ENCODE data around the gene PSME4. TPM values are rescaled to one million over a fixed set of nuclear protein-coding genes. Genes with fewer than 3 reads are reported as not detected.

Gene PSME4
- total RNA-seq, 1 experiment from 2014 or later = 65.2 TPM

GRCh38 chr2:53884883-53885282 is 85.9 kb downstream of the PSME4 start:
- Mint-ChIP-seq H3K36me3 (ENCODE audit: insufficient read depth, unreplicated experiment) (peaks cover 73% of the 10 kb centered on the region), H3K4me1 (ENCODE audit: insufficient read depth, unreplicated experiment) (peaks cover 6% of the 10 kb centered on the region), H3K9me3 (ENCODE audit: unreplicated experiment) (no peaks in the 10 kb centered on the region), H3K27ac (ENCODE audit: low read depth, unreplicated experiment) (no peak overlapping the region), H3K27me3 (ENCODE audit: insufficient read depth, unreplicated experiment) (no peaks in the 10 kb centered on the region), H3K4me3 (ENCODE audit: unreplicated experiment) (no peak overlapping the region)
- TF ChIP-seq CTCF (IDR thresholded peaks at IDR 0.05; ENCODE audit: unreplicated experiment) = no peak
- CTCF ChIA-PET = interaction anchor here (0.6 kb wide), 1 partner anchor 363 kb away, joined by 3 read pairs; no protein-coding TSS in a partner anchor
- BruUV-seq (replicated peaks) = no TSS peak
- intact Hi-C loops (cut with micrococcal nuclease) = no loop called here
- POLR2A ChIA-PET = no interaction called here
- no peak for DNase-seq (ENCODE audit: unreplicated experiment)

GRCh38 chr2:53881986-53882385 is 88.8 kb downstream of the PSME4 start:
- POLR2A ChIA-PET = interaction anchor here (0.6 to 1.0 kb wide), 2 partner anchors 43 to 234 kb away, joined by 3 to 4 read pairs; no protein-coding TSS in a partner anchor
- peaks cover 6% of the 10 kb centered on the region for H3K4me1 Mint-ChIP-seq (ENCODE audit: insufficient read depth, unreplicated experiment)
- no peak for DNase-seq (ENCODE audit: unreplicated experiment)
- no peak overlapping the region for H3K27ac Mint-ChIP-seq (ENCODE audit: low read depth, unreplicated experiment)
- H3K4me3 Mint-ChIP-seq (ENCODE audit: unreplicated experiment) = no peak overlapping the region
- TF ChIP-seq CTCF (IDR thresholded peaks at IDR 0.05; ENCODE audit: unreplicated experiment) = no peak
- H3K27me3 Mint-ChIP-seq (ENCODE audit: insufficient read depth, unreplicated experiment) = no peaks in the 10 kb centered on the region
- CTCF ChIA-PET = interaction anchor here (0.6 kb wide), 1 partner anchor 35 kb away, joined by 3 read pairs; no protein-coding TSS in a partner anchor
- no TSS peak for BruUV-seq (replicated peaks)
- H3K9me3 Mint-ChIP-seq (ENCODE audit: unreplicated experiment) = no peaks in the 10 kb centered on the region
- H3K36me3 Mint-ChIP-seq (ENCODE audit: insufficient read depth, unreplicated experiment) = peaks cover 62% of the 10 kb centered on the region
- intact Hi-C loops (cut with micrococcal nuclease) = no loop called here

- no peaks in the 10 kb centered on the region for H3K9me3 Mint-ChIP-seq (ENCODE audit: unreplicated experiment)
- no peaks in the 10 kb centered on the region for H3K27me3 Mint-ChIP-seq (ENCODE audit: insufficient read depth, unreplicated experiment)
- BruUV-seq (replicated peaks) = no TSS peak
- CTCF ChIA-PET = interaction anchor here (0.6 kb wide), 1 partner anchor 34 kb away, joined by 3 read pairs; no protein-coding TSS in a partner anchor
- no peak for DNase-seq (ENCODE audit: unreplicated experiment)
- intact Hi-C loops (cut with micrococcal nuclease) = no loop called here
- peaks cover 6% of the 10 kb centered on the region for H3K4me1 Mint-ChIP-seq (ENCODE audit: insufficient read depth, unreplicated experiment)
- H3K27ac Mint-ChIP-seq (ENCODE audit: low read depth, unreplicated experiment) = no peak overlapping the region
- POLR2A ChIA-PET = interaction anchor here (0.6 to 1.0 kb wide), 2 partner anchors 44 to 234 kb away, joined by 3 to 4 read pairs; no protein-coding TSS in a partner anchor
- no peak overlapping the region for H3K4me3 Mint-ChIP-seq (ENCODE audit: unreplicated experiment)
- no peak for TF ChIP-seq CTCF (IDR thresholded peaks at IDR 0.05; ENCODE audit: unreplicated experiment)
- peaks cover 62% of the 10 kb centered on the region for H3K36me3 Mint-ChIP-seq (ENCODE audit: insufficient read depth, unreplicated experiment)
Observed at GRCh38 chr2:53881360-53881759, 89.4 kb downstream of the PSME4 start.

GRCh38 chr2:53880756-53881155 is 90.0 kb downstream of the PSME4 start:
- H3K36me3 Mint-ChIP-seq (ENCODE audit: insufficient read depth, unreplicated experiment) = peaks cover 62% of the 10 kb centered on the region
- peak; percentile 55 for DNase-seq (ENCODE audit: unreplicated experiment)
- H3K4me3 Mint-ChIP-seq (ENCODE audit: unreplicated experiment) = no peak overlapping the region
- TF ChIP-seq CTCF (IDR thresholded peaks at IDR 0.05; ENCODE audit: unreplicated experiment) = no peak
- H3K27ac Mint-ChIP-seq (ENCODE audit: low read depth, unreplicated experiment) = peak overlapping the region; percentile 27
- no peaks in the 10 kb centered on the region for H3K27me3 Mint-ChIP-seq (ENCODE audit: insufficient read depth, unreplicated experiment)
- POLR2A ChIA-PET = no interaction called here
- intact Hi-C loops (cut with micrococcal nuclease) = no loop called here
- no TSS peak for BruUV-seq (replicated peaks)
- H3K4me1 Mint-ChIP-seq (ENCODE audit: insufficient read depth, unreplicated experiment) = peaks cover 6% of the 10 kb centered on the region
- no peaks in the 10 kb centered on the region for H3K9me3 Mint-ChIP-seq (ENCODE audit: unreplicated experiment)
- CTCF ChIA-PET = no interaction called here
